SK-N-MC (cell line): ENCODE measurements around the gene GRK3.

Experiments used
- EZH2 ChIP-seq: fragments of 200-600 bp; sonication (generic); IDR thresholded peaks from one replicate; pipeline ENCODE4 v1.6.1; 2017; ENCODE audit warnings: antibody characterized with exemption
- FOXP2 ChIP-seq: optimal IDR thresholded peaks from 2 replicates; pipeline ENCODE3; 2011; ENCODE audit warnings: mild to moderate bottlenecking, moderate library complexity; ENCODE audit not compliant: insufficient read depth; ENCODE audit errors: extremely low read length, control extremely low read depth
- POLR2AphosphoS5 ChIP-seq: IDR thresholded peaks from 2 replicates; pipeline ENCODE4 v1.6.1; 2012; ENCODE audit warnings: mild to moderate bottlenecking, low read depth, low read length, borderline replicate concordance

GRCh38 chr22:25636323-25636722 lies 71.8 kb downstream of the GRK3 start:
- TF ChIP-seq POLR2AphosphoS5, result no peak
- no peak for TF ChIP-seq EZH2
- no peak for TF ChIP-seq FOXP2
